Trophoblast cell (in vitro differentiated cells and primary cell): ENCODE data around the gene TASOR. TPM values are rescaled to one million over a fixed set of nuclear protein-coding genes. Genes with fewer than 3 reads are reported as not detected.

Experiments used
- DNase-seq, 2 donors: peaks; one replicate each; pipeline ENCODE4 v3.0.0-alpha.2; 2016
- H2AFZ ChIP-seq: 2 replicates; pipeline ENCODE4 v1.6.1; 2013; ENCODE audit warnings: low read length, moderate library complexity, mild to moderate bottlenecking; ENCODE audit not compliant: insufficient read depth, poor library complexity
- H2AK5ac ChIP-seq: 2 replicates; pipeline ENCODE4 v1.6.1; 2013; ENCODE audit warnings: mild to moderate bottlenecking, low read length
- H2BK120ac ChIP-seq: 2 replicates; pipeline ENCODE4 v1.6.1; 2013; ENCODE audit warnings: low read length, mild to moderate bottlenecking, moderate library complexity; ENCODE audit not compliant: insufficient read depth, poor library complexity
- H2BK12ac ChIP-seq: 2 replicates; pipeline ENCODE4 v1.6.1; 2013; ENCODE audit warnings: mild to moderate bottlenecking, low read length, moderate library complexity
- H2BK5ac ChIP-seq: 2 replicates; pipeline ENCODE4 v1.6.1; 2013; ENCODE audit warnings: low read length, low read depth, moderate library complexity, mild to moderate bottlenecking; ENCODE audit not compliant: poor library complexity
- H3K14ac ChIP-seq: 2 replicates; pipeline ENCODE4 v1.6.1; 2013; ENCODE audit warnings: mild to moderate bottlenecking, low read length
- H3K18ac ChIP-seq: 2 replicates; pipeline ENCODE4 v1.6.1; 2013; ENCODE audit warnings: mild to moderate bottlenecking, low read length
- H3K23ac ChIP-seq: 2 replicates; pipeline ENCODE4 v1.6.1; 2013; ENCODE audit warnings: low read length
- H3K27ac ChIP-seq: 2 replicates; pipeline ENCODE4 v1.5.1; 2013; ENCODE audit warnings: low read depth, mild to moderate bottlenecking, inconsistent platforms, low read length, moderate library complexity
- H3K27me3 ChIP-seq: 2 replicates; pipeline ENCODE4 v1.6.1; 2013; ENCODE audit warnings: inconsistent platforms, mild to moderate bottlenecking, low read length, moderate library complexity; ENCODE audit not compliant: insufficient read depth
- H3K36me3 ChIP-seq, 2 experiments: 1 replicate in 1 of 2; 2 replicates in 1 of 2; pipeline ENCODE4 v1.6.1; 2013; ENCODE audit warnings: low read length in 2 of 2, mild to moderate bottlenecking in 2 of 2, moderate library complexity in 1 of 2; ENCODE audit not compliant: insufficient read depth in 2 of 2, control insufficient read depth in 1 of 2
- H3K4ac ChIP-seq: 2 replicates; pipeline ENCODE4 v1.6.1; 2013; ENCODE audit warnings: low read depth, mild to moderate bottlenecking, low read length, moderate library complexity
- H3K4me1 ChIP-seq, 2 experiments: 1 replicate in 1 of 2; 2 replicates in 1 of 2; pipeline ENCODE4 v1.6.1; 2013; ENCODE audit warnings: low read length in 2 of 2, mild to moderate bottlenecking in 2 of 2, moderate library complexity in 1 of 2; ENCODE audit not compliant: insufficient read depth in 2 of 2, control insufficient read depth in 1 of 2
- H3K4me2 ChIP-seq: 2 replicates; pipeline ENCODE4 v1.6.1; 2013; ENCODE audit warnings: inconsistent platforms, mild to moderate bottlenecking, low read length, moderate library complexity
- H3K4me3 ChIP-seq: 2 replicates; pipeline ENCODE4 v1.5.1; 2013; ENCODE audit warnings: mild to moderate bottlenecking, low read depth, low read length, inconsistent platforms
- H3K79me1 ChIP-seq: one replicate; pipeline ENCODE4 v1.6.1; 2013; ENCODE audit warnings: low read length
- H3K79me2 ChIP-seq: 2 replicates; pipeline ENCODE4 v1.6.1; 2013; ENCODE audit warnings: low read length, mild to moderate bottlenecking; ENCODE audit not compliant: control insufficient read depth, insufficient read depth, poor library complexity
- H3K9ac ChIP-seq: 2 replicates; pipeline ENCODE4 v1.6.1; 2013; ENCODE audit warnings: mild to moderate bottlenecking, low read length
- H3K9me3 ChIP-seq: 2 replicates; pipeline ENCODE4 v1.6.1; 2013; ENCODE audit warnings: low read depth, mild to moderate bottlenecking, control low read depth, inconsistent platforms, low read length; ENCODE audit not compliant: insufficient read depth
- H4K12ac ChIP-seq: 2 replicates; pipeline ENCODE4 v1.6.1; 2013; ENCODE audit warnings: low read depth, mild to moderate bottlenecking, low read length, moderate library complexity
- H4K8ac ChIP-seq: 2 replicates; pipeline ENCODE4 v1.6.1; 2013; ENCODE audit warnings: low read depth, mild to moderate bottlenecking, low read length, moderate library complexity
- H4K91ac ChIP-seq: one replicate; pipeline ENCODE4 v1.6.1; 2013; ENCODE audit warnings: low read depth, mild to moderate bottlenecking, low read length, moderate library complexity
- WGBS: extraction: QIAGEN DNeasy Blood & Tissue Kit; methylation state at CpG from one replicate; pipeline ENCODE4 v1.1.7; 2013; ENCODE audit warnings: missing lambda C conversion rate; ENCODE audit not compliant: insufficient read length, insufficient coverage; ENCODE audit errors: extremely low coverage; 5-methylcytosine and 5-hydroxymethylcytosine counted together
- polyA plus RNA-seq: library from polyadenylated mRNA; stranded (reverse); fragments of 200-250 nt; gene quantifications from 2 replicates; pipeline ENCODE4 v1.2.3, GENCODE V29; 2013

TASOR gene, protein sequence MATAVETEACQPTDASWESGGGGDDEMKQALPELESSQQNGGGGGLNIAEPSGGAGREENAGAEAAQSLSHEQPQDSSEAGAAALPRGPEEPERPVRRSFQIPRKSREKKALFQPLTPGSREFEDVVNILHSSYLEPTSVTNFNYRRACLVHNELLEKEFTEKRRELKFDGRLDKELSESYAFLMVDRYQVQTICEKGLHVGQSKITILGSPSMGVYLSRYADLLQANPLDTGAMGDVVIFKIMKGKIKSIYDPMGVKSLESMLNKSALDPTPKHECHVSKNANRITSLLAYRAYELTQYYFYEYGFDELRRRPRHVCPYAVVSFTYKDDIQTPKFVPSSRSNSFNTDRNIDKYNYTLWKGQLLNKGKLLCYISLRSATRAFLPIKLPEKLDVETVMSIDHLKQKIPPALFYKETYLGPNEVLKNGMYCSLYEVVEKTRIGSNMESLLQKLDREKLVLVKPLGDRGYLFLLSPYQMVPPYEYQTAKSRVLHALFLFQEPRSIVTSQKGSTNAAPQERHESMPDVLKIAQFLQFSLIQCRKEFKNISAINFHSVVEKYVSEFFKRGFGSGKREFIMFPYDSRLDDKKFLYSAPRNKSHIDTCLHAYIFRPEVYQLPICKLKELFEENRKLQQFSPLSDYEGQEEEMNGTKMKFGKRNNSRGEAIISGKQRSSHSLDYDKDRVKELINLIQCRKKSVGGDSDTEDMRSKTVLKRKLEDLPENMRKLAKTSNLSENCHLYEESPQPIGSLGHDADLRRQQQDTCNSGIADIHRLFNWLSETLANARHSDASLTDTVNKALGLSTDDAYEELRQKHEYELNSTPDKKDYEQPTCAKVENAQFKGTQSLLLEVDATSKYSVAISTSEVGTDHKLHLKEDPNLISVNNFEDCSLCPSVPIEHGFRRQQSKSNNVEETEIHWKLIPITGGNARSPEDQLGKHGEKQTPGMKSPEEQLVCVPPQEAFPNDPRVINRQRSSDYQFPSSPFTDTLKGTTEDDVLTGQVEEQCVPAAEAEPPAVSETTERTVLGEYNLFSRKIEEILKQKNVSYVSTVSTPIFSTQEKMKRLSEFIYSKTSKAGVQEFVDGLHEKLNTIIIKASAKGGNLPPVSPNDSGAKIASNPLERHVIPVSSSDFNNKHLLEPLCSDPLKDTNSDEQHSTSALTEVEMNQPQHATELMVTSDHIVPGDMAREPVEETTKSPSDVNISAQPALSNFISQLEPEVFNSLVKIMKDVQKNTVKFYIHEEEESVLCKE (N-terminal part only)
- 23.0 and 25.1 TPM in 2 replicates for polyA plus RNA-seq

DNA sequence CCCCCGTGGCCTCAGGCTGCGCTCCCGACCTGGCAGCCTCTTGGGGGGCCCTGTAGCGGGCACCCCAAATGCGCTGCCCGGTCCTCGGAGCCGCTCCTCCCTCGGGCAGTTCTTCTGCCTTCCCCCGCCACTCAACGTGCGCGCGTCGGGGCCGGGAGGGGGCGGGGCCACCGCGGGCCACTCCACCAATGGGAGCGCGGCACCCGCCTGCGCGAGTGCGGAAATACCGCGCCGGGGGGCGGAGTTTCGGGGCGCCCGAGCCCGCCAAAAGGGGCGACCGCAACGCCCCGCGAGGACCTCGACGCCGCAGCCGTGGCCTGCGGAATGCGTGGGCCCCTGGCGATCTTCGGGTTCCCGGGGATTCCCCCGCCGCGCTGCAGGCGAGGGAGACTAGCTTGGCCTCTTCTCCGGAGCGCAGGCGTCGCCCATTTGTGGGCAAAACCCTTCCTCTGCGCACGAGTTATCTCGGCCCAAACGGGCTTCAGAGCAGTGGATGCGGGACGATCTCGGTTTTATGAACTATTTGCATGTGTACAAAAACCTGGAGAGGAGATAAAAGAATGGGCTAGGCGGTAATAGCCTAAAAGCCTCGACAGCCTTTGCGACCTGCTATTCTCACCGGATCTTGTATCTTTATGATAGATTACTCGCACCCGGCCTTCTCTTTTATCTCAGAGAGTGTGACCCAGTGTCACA, at the start of gene TASOR:
Gene TASOR, minus strand, starts transcription at position 144 of the 696 bp plus-strand sequence. CDS start 259 bp downstream, outside the sequence.
- peak within 1 kb of the TSS; percentile 93 for H4K8ac ChIP-seq
- no peaks in the 10 kb centered on the region for H3K27me3 ChIP-seq
- H2AK5ac ChIP-seq, result peak within 1 kb of the TSS; percentile 84
- H3K9ac ChIP-seq, result peak within 1 kb of the TSS; percentile 89
- peaks cover 3% of the 10 kb centered on the region in 2 experiments for H3K4me1 ChIP-seq
- peak within 1 kb of the TSS; percentile 82 for H3K4me2 ChIP-seq
- H2AFZ ChIP-seq, result peak within 1 kb of the TSS; percentile 93
- peak within 1 kb of the TSS; percentile 100 for H3K18ac ChIP-seq
- H4K91ac ChIP-seq, result peak within 1 kb of the TSS; percentile 95
- peaks cover 2% of the 10 kb centered on the region for H3K9me3 ChIP-seq
- peak within 1 kb of the TSS; percentile 96 for H3K27ac ChIP-seq
- H2BK12ac ChIP-seq, result peak within 1 kb of the TSS; percentile 36
- H4K12ac ChIP-seq, result peak within 1 kb of the TSS; percentile 90
- peak within 1 kb of the TSS; percentile 98 for H2BK5ac ChIP-seq
- H3K79me1 ChIP-seq, result peaks cover 12% of the 10 kb centered on the region
- no peak within 1 kb of the TSS for H3K23ac ChIP-seq
- WGBS, result no CpG with 5 or more reads among the region's 68 CpGs
- H3K36me3 ChIP-seq, result peaks cover 0 to 2% of the 10 kb centered on the region in 2 experiments
- peak within 1 kb of the TSS; percentile 80 for H3K4me3 ChIP-seq
- H2BK120ac ChIP-seq, result peak within 1 kb of the TSS; percentile 90
- peak within 1 kb of the TSS; percentile 77 for H3K4ac ChIP-seq
- DNase-seq, result peak; percentile 60 to 81
- peaks cover 9% of the 10 kb centered on the region for H3K79me2 ChIP-seq
- peak within 1 kb of the TSS; percentile 96 for H3K14ac ChIP-seq

DNA sequence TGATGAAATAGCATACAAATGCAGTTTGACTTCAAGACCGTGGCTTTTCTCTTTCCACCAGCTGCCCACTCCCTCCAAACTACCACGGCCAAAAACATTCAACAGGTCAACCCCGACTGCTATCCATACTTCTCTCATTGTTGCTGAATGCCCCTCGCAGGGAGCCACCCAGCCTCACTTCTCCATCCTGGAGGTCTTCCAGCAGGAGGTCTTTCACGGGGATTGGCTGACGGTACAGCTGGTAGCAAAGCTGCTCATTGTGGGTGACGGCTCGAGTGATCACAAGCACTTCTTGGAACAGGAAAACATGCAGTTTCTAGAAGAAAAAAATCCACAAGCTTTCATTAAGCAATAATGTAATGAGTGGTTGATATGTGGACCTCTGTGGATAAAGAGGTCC, 49.0 kb upstream of the TASOR start:
- H3K4me2 ChIP-seq, result no peak overlapping the region
- no peak overlapping the region for H3K18ac ChIP-seq
- peaks cover 7 to 10% of the 10 kb centered on the region in 2 experiments for H3K36me3 ChIP-seq
- WGBS, result no CpG with 5 or more reads among the region's 8 CpGs
- no peak overlapping the region for H3K27ac ChIP-seq
- H3K23ac ChIP-seq, result no peak overlapping the region
- H2BK120ac ChIP-seq, result no peak overlapping the region
- DNase-seq, result no peak
- no peak overlapping the region for H4K8ac ChIP-seq
- H3K9me3 ChIP-seq, result no peaks in the 10 kb centered on the region
- H2AK5ac ChIP-seq, result no peak overlapping the region
- no peaks in the 10 kb centered on the region for H3K79me1 ChIP-seq
- H3K27me3 ChIP-seq, result no peaks in the 10 kb centered on the region
- no peak overlapping the region for H4K12ac ChIP-seq
- H2BK5ac ChIP-seq, result no peak overlapping the region
- H3K4me3 ChIP-seq, result no peak overlapping the region
- no peak overlapping the region for H2BK12ac ChIP-seq
- H3K9ac ChIP-seq, result no peak overlapping the region
- H3K14ac ChIP-seq, result no peak overlapping the region
- no peak overlapping the region for H4K91ac ChIP-seq
- no peaks in the 10 kb centered on the region for H3K4me1 ChIP-seq
- H3K79me2 ChIP-seq, result no peaks in the 10 kb centered on the region
- no peak overlapping the region for H2AFZ ChIP-seq
- H3K4ac ChIP-seq, result no peak overlapping the region

DNA sequence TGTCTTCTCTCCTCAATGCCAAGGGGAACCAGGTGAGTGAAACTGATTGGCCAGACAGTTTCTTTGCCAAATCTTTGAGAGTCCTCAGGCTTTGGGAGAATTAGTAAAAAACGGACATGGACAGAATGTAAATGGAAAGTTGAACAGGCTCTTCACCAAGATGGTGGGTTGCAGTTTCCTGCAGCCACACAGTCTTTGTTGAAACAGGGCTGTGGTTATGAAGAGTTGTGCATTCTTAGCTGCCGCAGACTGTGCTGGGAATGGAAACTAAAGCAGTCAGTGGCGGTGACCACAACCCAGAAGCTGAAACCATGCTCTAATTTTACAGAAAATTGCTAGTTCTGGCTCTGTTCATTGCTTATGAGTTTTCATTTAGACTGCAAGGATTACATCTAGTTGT, 42.1 kb upstream of the TASOR start:
- Histone ChIP-seq H4K91ac (no peak overlapping the region), H3K79me2 (no peaks in the 10 kb centered on the region), H3K4me3 (no peak overlapping the region), H3K4me2 (no peak overlapping the region), H3K9me3 (no peaks in the 10 kb centered on the region), H3K9ac (no peak overlapping the region), H3K27ac (no peak overlapping the region), H2BK12ac (no peak overlapping the region), H2AFZ (no peak overlapping the region), H2BK120ac (no peak overlapping the region), H3K23ac (no peak overlapping the region), H3K4me1 (no peaks in the 10 kb centered on the region), H4K12ac (no peak overlapping the region), H3K4ac (no peak overlapping the region), H3K36me3 (peaks cover 3 to 6% of the 10 kb centered on the region in 2 experiments), H3K79me1 (no peaks in the 10 kb centered on the region), H4K8ac (no peak overlapping the region), H3K27me3 (no peaks in the 10 kb centered on the region), H2BK5ac (no peak overlapping the region), H3K18ac (no peak overlapping the region), H2AK5ac (no peak overlapping the region), H3K14ac (no peak overlapping the region)
- WGBS, result no CpG with 5 or more reads among the region's 3 CpGs
- DNase-seq, result no peak
